Right ventricle myocardium superior (tissue), 1 donor: ENCODE results near the gene RTP3. TPM values are rescaled to one million over a fixed set of nuclear protein-coding genes. Genes with fewer than 3 reads are reported as not detected.

Experiments
- ATAC-seq: fragments of 200-7000 bp; cut with Tn5 transposase; one replicate; pipeline ENCODE4 v1.9.1; 2020; ENCODE audit warnings: mild to moderate bottlenecking; ENCODE audit not compliant: poor library complexity
- DNase-seq: peaks from one replicate; pipeline ENCODE4 v3.0.0-alpha.2; 2020
- intact Hi-C: fragments of 100-400 bp; cut with DNase I; formaldehyde crosslinking; loops from one replicate; pipeline ENCODE4 v1.11.2; 2022
- total RNA-seq: library from RNA; stranded (reverse); fragmentation: NEBNext Ultra II Directional; extraction: Animal tissue kit (Norgen Biotek cat#: 25700); gene quantifications from one replicate; pipeline ENCODE4 v1.2.1, GENCODE V29; 2021
- donor health status: DM: no; HTN: yes; CAD: no; lungs with severe emphysema.

RTP3 gene
- total RNA-seq, 1 donor from 2014 or later: not detected

GRCh38 chr3:46467562-46467961, 30.2 kb upstream of the RTP3 start:
- ATAC-seq: no peak
- no peak for DNase-seq
- intact Hi-C loops: no loop called here

DNA sequence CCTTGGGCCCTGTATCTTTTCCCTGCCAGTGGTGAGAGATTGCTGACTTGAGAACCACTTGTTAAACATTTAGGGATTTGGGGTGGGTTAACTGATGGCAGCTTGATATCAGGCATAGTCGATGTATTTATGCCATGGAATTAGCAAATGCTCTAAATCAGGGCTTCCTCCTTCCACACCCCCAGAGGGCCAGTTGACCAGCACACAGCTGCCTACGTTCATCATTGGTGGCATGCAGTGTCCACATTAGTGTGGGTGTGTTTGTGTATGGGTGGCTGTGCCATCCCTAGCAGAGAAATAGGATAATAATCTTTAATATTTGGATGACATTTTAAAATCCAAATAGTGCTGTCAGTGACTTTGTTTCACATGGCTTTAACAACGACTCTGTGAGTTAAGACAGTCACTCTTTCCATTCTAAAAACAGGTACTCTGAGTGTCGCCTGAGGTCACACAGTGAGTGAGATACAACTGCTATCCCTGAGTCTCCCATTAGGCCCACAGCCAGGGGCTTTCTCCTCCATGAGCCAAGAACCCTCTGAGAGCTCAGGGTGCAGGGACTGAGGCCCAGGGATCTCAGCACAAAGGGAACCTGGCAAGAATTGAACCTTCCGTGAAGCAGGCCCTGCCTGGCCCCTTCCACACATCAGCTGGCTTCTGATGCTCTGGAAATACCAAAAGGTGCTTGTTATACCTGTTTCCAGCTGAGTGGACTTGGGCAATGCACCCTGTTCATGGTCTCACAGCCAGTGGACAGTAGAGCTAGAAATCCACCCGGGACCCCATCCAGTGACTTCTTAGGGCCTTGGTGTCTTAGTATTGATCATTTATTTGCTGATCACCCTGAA, 28.8 kb upstream of the RTP3 start:
- ATAC-seq (peak; percentile 88), DNase-seq (peak; percentile 64)
- intact Hi-C loops: no loop called here

DNA sequence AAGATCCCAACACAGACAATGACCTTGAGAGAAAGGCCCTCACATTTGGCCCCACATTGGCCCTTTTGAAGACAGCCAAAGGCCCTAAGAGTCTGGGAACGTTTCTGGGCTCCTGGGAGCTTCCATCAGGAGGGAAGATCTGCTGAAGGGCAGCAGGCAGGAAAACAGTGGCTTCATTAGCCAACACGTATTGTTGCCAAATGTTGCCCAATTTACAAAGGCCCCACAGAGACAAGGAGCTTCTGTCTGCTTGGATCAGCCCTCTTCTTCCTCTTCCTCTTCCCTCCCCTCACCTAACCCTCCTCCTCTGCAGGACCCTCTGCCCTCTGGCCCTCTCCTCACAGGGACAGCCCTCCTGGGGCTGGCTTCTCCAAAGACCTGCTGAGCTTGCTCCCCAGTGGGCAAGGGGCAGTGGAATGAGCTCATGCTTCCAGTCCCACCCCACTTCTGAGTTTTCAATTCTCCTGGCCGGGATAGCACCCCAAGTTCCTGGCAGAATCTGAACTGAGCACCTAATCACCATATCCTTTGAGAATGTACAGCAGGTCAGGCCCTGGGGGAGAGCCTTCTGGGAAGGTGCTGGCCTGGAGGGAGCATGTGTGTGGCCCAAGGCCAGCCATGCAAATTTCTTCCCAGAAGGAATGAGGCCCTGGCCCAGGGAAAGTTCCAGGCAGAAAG, 28.0 kb upstream of the RTP3 start:
- DNase-seq: no peak
- peak; percentile 3 for ATAC-seq

GRCh38 chr3:46470831-46471230, 26.9 kb upstream of the RTP3 start:
- DNase-seq: no peak
- ATAC-seq: no peak
- intact Hi-C loops: no loop called here

More for the DNA sequence above, 28.0 kb upstream of the RTP3 start:
- intact Hi-C loops: no loop called here

- ATAC-seq (no peak), DNase-seq (no peak)
- intact Hi-C loops: no loop called here
Measured at GRCh38 chr3:46471371-46471914, 26.3 kb upstream of the RTP3 start.

DNA sequence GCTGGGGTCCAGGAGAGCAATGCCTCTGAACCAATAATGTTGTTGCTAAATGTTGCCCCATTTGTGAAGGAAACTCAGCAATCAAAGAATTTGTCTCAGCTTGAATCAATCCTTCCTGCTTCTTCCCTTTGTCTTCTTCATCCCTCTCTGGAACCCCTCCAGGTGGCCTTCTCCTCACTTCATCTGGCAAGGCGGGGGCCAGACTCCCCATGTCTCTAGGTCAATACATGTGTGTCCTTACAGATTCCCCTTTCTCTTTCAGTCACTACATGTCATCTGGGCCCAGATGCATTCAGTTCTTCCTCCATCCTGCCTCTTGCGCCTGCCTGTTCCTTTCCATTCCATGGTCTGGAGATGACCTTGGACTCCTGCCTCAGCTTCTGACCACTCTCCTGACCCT, 25.0 kb upstream of the RTP3 start:
- intact Hi-C loops: no loop called here
- DNase-seq (no peak), ATAC-seq (no peak)

DNA sequence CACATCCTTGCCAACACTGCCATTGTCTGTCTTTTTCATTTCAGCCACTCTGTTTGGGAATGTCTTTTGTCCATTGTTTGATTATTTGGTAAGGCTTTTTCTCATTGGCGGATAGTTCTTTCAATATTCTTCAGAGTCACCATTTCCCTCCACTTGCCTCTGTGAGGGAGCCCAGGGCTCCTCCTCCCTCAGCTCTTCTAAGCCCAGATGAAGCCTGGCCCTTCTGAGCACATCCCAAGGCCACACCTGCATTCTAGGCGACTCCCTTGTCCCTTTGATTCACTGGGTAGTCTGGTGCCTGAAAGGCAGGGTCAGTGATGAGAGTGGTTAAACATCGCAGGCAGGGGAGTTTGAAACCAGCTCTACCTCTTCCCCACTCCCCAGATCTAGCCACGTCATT, 20.6 kb upstream of the RTP3 start:
- DNase-seq: no peak
- no peak for ATAC-seq
- intact Hi-C loops: no loop called here

DNA sequence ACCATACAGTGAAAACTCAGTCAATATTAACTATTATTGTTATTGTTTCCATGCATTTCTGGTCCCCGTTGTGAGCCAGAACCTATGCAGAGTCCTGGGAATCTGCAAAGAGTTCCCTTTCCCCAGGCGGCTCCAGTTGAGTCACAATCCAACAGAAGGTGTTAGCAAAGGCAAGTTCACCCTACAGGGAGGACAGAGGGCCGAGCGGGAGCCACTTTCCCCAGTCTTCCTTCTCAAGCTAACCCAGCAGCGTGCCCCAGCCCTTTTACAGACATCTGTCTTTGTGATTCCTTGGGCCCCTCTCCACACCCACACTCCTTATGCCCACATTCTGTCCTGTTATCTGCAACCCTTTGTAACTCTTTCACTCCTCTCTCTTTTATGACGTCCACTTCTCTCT, 20.0 kb upstream of the RTP3 start:
- intact Hi-C loops: no loop called here
- ATAC-seq (no peak), DNase-seq (no peak)

DNA sequence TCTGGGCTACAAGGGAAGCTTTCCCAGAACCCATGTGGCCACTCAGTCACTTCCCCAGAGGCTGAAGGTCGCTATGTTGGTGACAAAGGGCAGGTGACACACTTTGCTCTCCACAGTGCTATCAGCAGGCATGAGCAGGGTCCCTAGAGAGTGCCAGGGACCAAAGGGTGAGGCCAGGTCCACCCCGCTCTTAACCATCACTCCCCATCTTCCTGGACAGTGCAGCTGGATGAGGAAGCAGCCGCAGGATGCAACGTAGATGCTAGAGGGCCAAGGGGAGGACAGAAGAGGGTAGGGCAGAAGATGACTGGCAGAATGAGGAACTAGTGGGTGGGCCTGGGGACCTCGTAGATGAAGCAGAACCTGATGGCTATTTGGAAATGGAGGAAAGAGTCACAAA, 19.4 kb upstream of the RTP3 start:
- DNase-seq (no peak), ATAC-seq (no peak)
- intact Hi-C loops: no loop called here

GRCh38 chr3:46479021-46479420, 18.8 kb upstream of the RTP3 start:
- ATAC-seq (no peak), DNase-seq (no peak)
- intact Hi-C loops: no loop called here

DNA sequence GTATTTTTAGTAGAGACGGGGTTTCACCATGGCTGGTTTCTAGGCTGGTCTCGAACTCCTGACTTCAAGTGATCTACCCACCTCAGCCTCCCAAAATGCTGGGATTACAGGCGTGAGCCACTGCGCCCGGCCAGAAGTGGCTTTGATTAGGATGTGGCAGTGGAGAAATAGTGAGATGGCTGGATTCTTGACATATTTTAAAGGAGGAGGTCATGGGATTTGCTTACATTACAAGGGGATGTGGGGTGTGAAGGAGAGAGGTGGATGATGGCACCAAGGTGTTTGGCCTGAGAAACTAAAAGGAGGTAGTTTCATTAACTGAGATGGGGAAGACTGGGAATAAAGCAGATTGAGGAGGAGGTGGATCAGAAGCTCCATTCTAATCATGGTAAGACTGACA, 18.1 kb upstream of the RTP3 start:
- no peak for DNase-seq
- ATAC-seq: no peak
- intact Hi-C loops: no loop called here

GRCh38 chr3:46480491-46481195, 17.1 kb upstream of the RTP3 start:
- DNase-seq (no peak), ATAC-seq (no peak)
- intact Hi-C loops: no loop called here

DNA sequence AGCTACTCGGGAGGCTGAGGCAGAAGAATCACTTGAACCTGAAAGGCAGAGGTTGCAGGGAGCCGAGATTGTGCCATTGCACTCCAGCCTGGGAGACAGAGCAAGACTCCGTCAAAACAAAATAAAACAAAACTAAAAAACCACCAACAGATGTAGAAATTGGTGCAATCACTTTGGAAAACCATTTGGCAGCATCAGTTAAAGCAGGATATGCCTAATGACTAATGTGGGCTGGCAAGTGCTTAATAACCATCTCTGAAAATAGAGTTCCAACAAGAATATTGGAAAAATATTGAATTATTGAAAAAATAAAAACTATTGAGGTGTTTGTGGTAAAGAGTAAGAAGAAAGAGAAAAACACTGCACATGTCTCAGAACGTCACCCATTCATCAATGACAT, 16.1 kb upstream of the RTP3 start:
- intact Hi-C loops: no loop called here

GRCh38 chr3:46482632-46483350, 15.0 kb upstream of the RTP3 start:
- no peak for DNase-seq
- intact Hi-C loops: no loop called here
- no peak for ATAC-seq

More for the DNA sequence above, 16.1 kb upstream of the RTP3 start:
- DNase-seq (no peak), ATAC-seq (no peak)

DNA sequence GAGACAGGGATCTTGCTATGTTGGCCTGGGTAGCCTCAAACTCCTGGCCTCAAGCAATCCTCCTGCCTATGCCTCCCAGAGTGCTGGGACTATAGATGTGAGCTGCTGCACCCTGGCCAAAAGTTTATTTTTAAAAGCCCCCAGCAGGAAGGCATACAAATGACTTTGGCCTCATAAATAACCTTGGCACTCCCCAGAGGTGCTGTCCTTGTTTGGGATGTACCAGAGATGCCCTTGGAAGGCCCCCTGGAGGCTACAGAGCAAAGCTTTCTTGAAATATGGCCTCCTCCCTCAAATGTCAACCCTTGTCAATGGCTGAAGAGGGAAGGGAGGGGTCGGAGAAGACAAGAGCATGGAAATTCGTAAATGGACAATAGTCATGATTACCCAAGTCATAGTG, 14.0 kb upstream of the RTP3 start:
- DNase-seq (no peak), ATAC-seq (peak; percentile 55)
- intact Hi-C loops: no loop called here

DNA sequence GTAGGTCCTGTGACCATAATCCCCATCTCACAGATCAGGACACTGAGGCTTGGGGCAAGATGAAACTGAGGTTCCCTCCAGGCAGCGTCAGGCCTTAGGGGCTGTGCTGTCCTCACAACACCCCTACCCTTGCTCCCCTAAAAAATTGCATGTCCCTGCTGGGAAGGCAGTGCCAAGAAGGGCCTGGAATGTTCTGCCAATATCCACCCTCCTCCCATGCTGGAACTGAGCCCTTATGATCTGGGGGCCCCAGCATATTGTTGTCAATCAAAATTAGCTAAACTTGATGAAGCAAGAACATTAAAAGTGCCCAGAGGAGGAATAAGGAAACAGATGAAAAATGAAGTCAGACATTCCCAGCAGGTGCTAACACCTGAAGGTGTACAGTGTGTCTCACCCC, 13.4 kb upstream of the RTP3 start:
- intact Hi-C loops: no loop called here
- DNase-seq (no peak), ATAC-seq (no peak)

DNA sequence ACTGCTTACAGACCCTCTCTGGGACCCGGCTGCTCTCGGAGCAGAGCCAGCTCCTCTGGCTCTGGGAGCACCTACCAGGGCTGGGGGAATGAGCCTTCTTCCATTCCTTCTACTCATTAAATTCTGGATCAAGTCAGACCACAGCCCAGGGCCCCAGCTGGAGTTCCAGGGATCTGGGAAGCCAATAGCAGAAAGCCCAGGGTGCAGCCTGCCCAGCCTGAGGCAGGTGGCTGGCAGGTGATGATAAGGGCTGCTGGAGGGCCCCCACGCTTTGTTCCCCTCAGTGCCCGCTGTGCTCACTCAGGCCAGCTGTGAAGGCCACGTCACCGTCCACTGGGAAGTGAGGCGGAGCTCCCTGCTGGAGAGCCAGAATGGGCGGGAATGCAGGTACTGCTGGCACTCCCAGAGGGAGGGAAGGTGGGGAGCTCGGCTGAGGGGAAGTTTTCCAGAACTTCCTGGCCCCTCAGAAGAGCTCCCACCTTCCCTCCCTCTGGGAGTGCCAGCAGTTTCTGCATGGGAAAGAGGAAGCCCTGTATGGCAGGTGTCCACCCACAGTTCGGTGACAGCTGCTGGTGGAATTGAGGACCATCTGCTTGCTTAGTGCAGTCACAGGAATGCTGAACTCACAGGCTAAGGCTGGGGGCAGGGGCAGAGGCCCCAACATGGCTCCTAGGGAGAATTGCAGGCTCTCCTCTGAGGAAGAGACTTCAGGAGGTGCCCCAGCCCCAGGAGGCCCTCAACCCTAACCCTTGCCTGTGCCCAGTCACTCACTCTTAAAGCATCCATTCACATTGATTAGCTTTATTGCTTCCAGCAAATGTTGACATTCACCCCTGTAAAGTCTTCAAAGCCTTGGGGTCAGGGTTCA, 12.6 kb upstream of the RTP3 start:
- intact Hi-C loops: loop anchor here (5.0 kb wide), 1 partner anchor 147 kb away; no protein-coding TSS in a partner anchor
- DNase-seq (no peak), ATAC-seq (no peak)

- intact Hi-C loops: loop anchor here (5.0 kb wide), 1 partner anchor 147 kb away; no protein-coding TSS in a partner anchor
- no peak for DNase-seq
- no peak for ATAC-seq
Measured at GRCh38 chr3:46485779-46486175, 12.0 kb upstream of the RTP3 start.
